ENCODE results near the gene MFNG. TPM values are rescaled to one million over a fixed set of nuclear protein-coding genes. Genes with fewer than 3 reads are reported as not detected.

Gene MFNG
- total RNA-seq, 1 experiment from 2014 or later = 3.3 TPM

- no peak overlapping the region for H3K23ac ChIP-seq (ENCODE audit: insufficient read length, low read depth, low read length)
- H3T11ph ChIP-seq (ENCODE audit: low read length) = no peak overlapping the region
- no peaks in the 10 kb centered on the region for H3K27me3 ChIP-seq (ENCODE audit: insufficient read depth, low read length)
- no peak overlapping the region for H4K8ac ChIP-seq (replicated peaks; ENCODE audit: insufficient read length, low read depth, low read length)
- no peak overlapping the region for H3K9ac ChIP-seq (ENCODE audit: extremely low read depth, insufficient read length, low read length)
- no peak for DNase-seq
- Mint-ChIP-seq H3K27ac (no peak overlapping the region), H3K27me3 (ENCODE audit: low read depth) (no peaks in the 10 kb centered on the region), H3K36me3 (ENCODE audit: insufficient read depth in 1 of 3, low read depth in 3 of 3) (peaks cover 0 to 27% (median 13%) of the 10 kb centered on the region in 3 experiments; a peak in 3 of 7 replicates), H3K4me3 (no peak overlapping the region), H3K9me3 (no peaks in the 10 kb centered on the region), H3K4me1 (peaks cover 23 to 29% of the 10 kb centered on the region in 2 experiments)
- H3K23me2 ChIP-seq (ENCODE audit: insufficient read length, low read depth, low read length, poor library complexity, severe bottlenecking) = no peaks in the 10 kb centered on the region
- H3K14ac ChIP-seq (ENCODE audit: insufficient read depth, low read length) = no peak overlapping the region
- no peak overlapping the region for H4K5ac ChIP-seq (ENCODE audit: insufficient read length, low read depth, low read length)
- no peak overlapping the region for H3K18ac ChIP-seq (ENCODE audit: insufficient read length, low read depth, low read length)
- H2AFZ ChIP-seq (ENCODE audit: low read length) = no peak overlapping the region
- H2BK12ac ChIP-seq (ENCODE audit: insufficient read length, low read depth, low read length) = no peak overlapping the region
- no peak overlapping the region for H2BK120ac ChIP-seq (ENCODE audit: low read depth, low read length, poor library complexity, severe bottlenecking)
- no peak overlapping the region for H2BK5ac ChIP-seq (ENCODE audit: insufficient read length, low read length)
- no peak overlapping the region for H3K4ac ChIP-seq (ENCODE audit: low read depth, low read length)
- H2BK20ac ChIP-seq (ENCODE audit: low read depth, low read length, poor library complexity, severe bottlenecking) = no peak overlapping the region
- H3K9me3 ChIP-seq (ENCODE audit: control insufficient read depth, low read depth, low read length) = no peaks in the 10 kb centered on the region
- H4K91ac ChIP-seq (ENCODE audit: insufficient read length, low read depth, low read length) = no peak overlapping the region
- H2AK5ac ChIP-seq (ENCODE audit: insufficient read length, low read length) = no peak overlapping the region
- WGBS (ENCODE audit: extremely low coverage, insufficient read length, low lambda C conversion rate) = no CpG with 5 or more reads among the region's 4 CpGs
- no peaks in the 10 kb centered on the region for H4K20me1 ChIP-seq (ENCODE audit: control insufficient read depth, insufficient read depth, insufficient read length)
- H2BK15ac ChIP-seq (ENCODE audit: low read depth, low read length) = no peak overlapping the region
- H3K56ac ChIP-seq (ENCODE audit: insufficient read length, low read depth, low read length) = no peak overlapping the region
- H3K79me1 ChIP-seq (ENCODE audit: insufficient read depth, low read depth, low read length, poor library complexity, severe bottlenecking) = no peaks in the 10 kb centered on the region
- no peaks in the 10 kb centered on the region; the same call in 1 of the 2 replicates for H3K4me1 ChIP-seq (ENCODE audit: insufficient read depth, low read length)
- no peaks in the 10 kb centered on the region for H3K79me2 ChIP-seq (ENCODE audit: insufficient read depth, low read length)
- no peak overlapping the region for H3K27ac ChIP-seq (ENCODE audit: insufficient read length, low read depth, low read length)
- H3K4me2 ChIP-seq (ENCODE audit: insufficient read depth, insufficient read length, low read length) = no peak overlapping the region
- no peak for TF ChIP-seq CTCF (conservative IDR thresholded peaks at IDR 0.05)
Observed at GRCh38 chr22:37505565-37505964, 19.4 kb upstream of the MFNG start.

Measured in H9 (cell line).